SU-DHL-6 (cell line): ENCODE data around the gene RAB20.

ENCODE experiments used
- H2AFZ ChIP-seq: fragments of 200-600 bp; sonication (generic); 2 replicates; pipeline ENCODE4 v1.6.1; 2014; ENCODE audit warnings: low read depth, mild to moderate bottlenecking, moderate library complexity, mixed read lengths, antibody characterized with exemption, low read length; ENCODE audit not compliant: severe bottlenecking
- H3F3A ChIP-seq: fragments of 200-600 bp; shearing (Covaris generic); 2 replicates; pipeline ENCODE4 v1.6.0; 2016; ENCODE audit warnings: antibody characterized with exemption, mild to moderate bottlenecking; ENCODE audit not compliant: insufficient read depth
- H3K27ac ChIP-seq: fragments of 200-600 bp; sonication (generic); 2 replicates; pipeline ENCODE4 v1.5.1; 2016; ENCODE audit warnings: low read depth, mild to moderate bottlenecking, low read length, moderate library complexity, mixed read lengths
- H3K27me3 ChIP-seq: fragments of 200-600 bp; sonication (generic), shearing (Covaris generic); 2 replicates; pipeline ENCODE4 v1.6.0; 2014; ENCODE audit warnings: mild to moderate bottlenecking, low read length
- H3K36me3 ChIP-seq: fragments of 200-600 bp; sonication (generic); 2 replicates; pipeline ENCODE4 v1.6.1; 2014; ENCODE audit warnings: mild to moderate bottlenecking, low read length, mixed read lengths
- H3K4me2 ChIP-seq: fragments of 300-600, 200-600 bp; shearing (Covaris generic), sonication (generic); 2 replicates; pipeline ENCODE4 v1.6.0; 2014; ENCODE audit warnings: low read length, low read depth, mild to moderate bottlenecking; ENCODE audit not compliant: poor library complexity, severe bottlenecking
- H3K4me3 ChIP-seq: fragments of 200-600 bp; sonication (generic); 2 replicates; pipeline ENCODE4 v1.5.1; 2014; ENCODE audit warnings: antibody characterized with exemption, low read length, mild to moderate bottlenecking, mixed read lengths; ENCODE audit not compliant: insufficient read depth, poor library complexity, severe bottlenecking
- H3K79me2 ChIP-seq: fragments of 200-600 bp; sonication (generic); 2 replicates; pipeline ENCODE4 v1.6.1; 2014; ENCODE audit warnings: mild to moderate bottlenecking, low read length, moderate library complexity; ENCODE audit not compliant: insufficient read depth
- H3K9ac ChIP-seq: fragments of 200-600 bp; sonication (generic); 2 replicates; pipeline ENCODE4 v1.7.0; 2014; ENCODE audit warnings: mild to moderate bottlenecking, low read length
- H3K9me2 ChIP-seq: fragments of 200-600 bp; sonication (generic); replicated peaks from 2 replicates; pipeline ENCODE4 v1.6.1; 2014; ENCODE audit warnings: low read length; ENCODE audit not compliant: insufficient read depth
- H3K9me3 ChIP-seq: fragments of 200-600 bp; sonication (generic); 2 replicates; pipeline ENCODE4 v1.6.1; 2014; ENCODE audit warnings: low read length, mixed read lengths; ENCODE audit not compliant: insufficient read depth
- H4K20me1 ChIP-seq: fragments of 200-600 bp; sonication (generic); 2 replicates; pipeline ENCODE4 v1.6.1; 2014; ENCODE audit warnings: low read depth, mild to moderate bottlenecking, antibody characterized with exemption, low read length, moderate library complexity, mixed read lengths
- CTCF ChIP-seq: fragments of 200-600 bp; sonication (generic); IDR thresholded peaks from one replicate; pipeline ENCODE4 v1.5.1; 2017; ENCODE audit warnings: antibody characterized with exemption, mild to moderate bottlenecking, low read length, moderate library complexity; ENCODE audit not compliant: insufficient read depth, poor library complexity, severe bottlenecking
- EZH2phosphoT487 ChIP-seq: fragments of 200-600 bp; sonication (generic), shearing (Covaris generic); conservative IDR thresholded peaks from 2 replicates; pipeline ENCODE4 v1.6.1; 2018; ENCODE audit warnings: mild to moderate bottlenecking, antibody characterized with exemption, low read length, moderate library complexity, mixed read lengths

RAB20 gene

DNA sequence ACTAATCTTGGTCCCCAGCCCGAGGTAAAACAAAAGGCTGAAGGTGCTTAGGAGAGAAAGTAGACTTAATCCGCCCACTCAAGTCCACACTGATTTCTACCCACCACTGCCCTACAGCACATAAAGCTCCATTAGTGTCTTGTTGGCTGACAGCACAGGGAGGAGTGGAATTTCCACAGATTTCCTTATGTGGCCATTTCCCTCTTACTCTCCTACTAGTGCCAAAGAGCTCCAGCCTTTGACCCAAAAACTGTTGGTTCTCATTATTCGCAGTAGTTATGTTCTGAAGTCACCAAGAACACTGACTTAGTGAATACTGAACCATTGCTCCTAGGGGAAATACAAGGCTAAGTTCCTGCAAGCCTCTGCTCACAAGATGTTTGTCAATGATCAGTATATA lies 61.2 kb downstream of the RAB20 start:
- Histone ChIP-seq H2AFZ (no peak overlapping the region), H3K27me3 (no peaks in the 10 kb centered on the region), H3K9ac (no peak overlapping the region), H3K4me3 (no peak overlapping the region), H3K9me3 (no peaks in the 10 kb centered on the region), H3K4me2 (no peak overlapping the region), H3K27ac (no peak overlapping the region), H3K9me2 (no peaks in the 10 kb centered on the region), H3F3A (no peaks in the 10 kb centered on the region), H3K36me3 (no peaks in the 10 kb centered on the region), H3K79me2 (no peaks in the 10 kb centered on the region), H4K20me1 (no peaks in the 10 kb centered on the region)
- TF ChIP-seq CTCF (no peak), EZH2phosphoT487 (no peak)

GRCh38 chr13:110499621-110500281 lies 61.8 kb downstream of the RAB20 start:
- Histone ChIP-seq H3K27me3 (no peaks in the 10 kb centered on the region), H3K4me3 (no peak overlapping the region), H3K27ac (no peak overlapping the region), H3K4me2 (no peak overlapping the region), H3F3A (no peaks in the 10 kb centered on the region), H3K9me3 (no peaks in the 10 kb centered on the region), H3K36me3 (no peaks in the 10 kb centered on the region), H3K9ac (no peak overlapping the region), H4K20me1 (no peaks in the 10 kb centered on the region), H3K79me2 (no peaks in the 10 kb centered on the region), H3K9me2 (no peaks in the 10 kb centered on the region), H2AFZ (no peak overlapping the region)
- no peak for TF ChIP-seq EZH2phosphoT487
- no peak for TF ChIP-seq CTCF

DNA sequence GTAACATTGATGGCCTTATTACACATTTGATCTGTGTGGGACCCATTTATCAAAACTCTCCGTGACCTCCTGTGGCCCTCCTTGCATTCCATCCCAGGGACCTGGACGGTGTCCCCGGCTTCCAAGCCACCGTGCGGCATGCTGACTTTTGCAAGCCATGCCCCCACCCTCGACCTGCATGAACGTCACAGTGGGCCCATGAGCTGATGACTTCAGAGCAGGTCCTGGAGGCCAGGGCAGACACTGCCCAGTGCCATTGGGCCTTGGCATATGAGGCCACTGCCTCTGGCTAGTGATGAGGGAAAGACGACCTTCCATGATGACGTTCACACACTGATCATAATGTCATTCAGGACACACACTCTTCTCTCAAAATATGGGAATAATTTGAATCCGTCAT lies 62.8 kb downstream of the RAB20 start:
- Histone ChIP-seq H3K79me2 (no peaks in the 10 kb centered on the region), H3K36me3 (no peaks in the 10 kb centered on the region), H3K9me3 (no peaks in the 10 kb centered on the region), H3K27ac (no peak overlapping the region), H4K20me1 (no peaks in the 10 kb centered on the region), H3F3A (no peaks in the 10 kb centered on the region), H3K4me2 (no peak overlapping the region), H2AFZ (no peak overlapping the region), H3K9me2 (no peaks in the 10 kb centered on the region), H3K27me3 (no peaks in the 10 kb centered on the region), H3K4me3 (no peak overlapping the region), H3K9ac (no peak overlapping the region)
- TF ChIP-seq CTCF (no peak), EZH2phosphoT487 (no peak)
